NCI-H2029 treated with DMSO at 0.1 percent for 48 hours (cell line): ENCODE results near the gene SELPLG.
"Not testable (repeated sequence)": the region's sequence is repeated elsewhere in the genome, so short reads cannot be mapped to it uniquely, and the experiment has no call there.

Source experiments
- DNase-seq: peaks from one replicate; lab custom pipeline; 2025; lab: John Stamatoyannopoulos, UW

SELPLG gene

DNA sequence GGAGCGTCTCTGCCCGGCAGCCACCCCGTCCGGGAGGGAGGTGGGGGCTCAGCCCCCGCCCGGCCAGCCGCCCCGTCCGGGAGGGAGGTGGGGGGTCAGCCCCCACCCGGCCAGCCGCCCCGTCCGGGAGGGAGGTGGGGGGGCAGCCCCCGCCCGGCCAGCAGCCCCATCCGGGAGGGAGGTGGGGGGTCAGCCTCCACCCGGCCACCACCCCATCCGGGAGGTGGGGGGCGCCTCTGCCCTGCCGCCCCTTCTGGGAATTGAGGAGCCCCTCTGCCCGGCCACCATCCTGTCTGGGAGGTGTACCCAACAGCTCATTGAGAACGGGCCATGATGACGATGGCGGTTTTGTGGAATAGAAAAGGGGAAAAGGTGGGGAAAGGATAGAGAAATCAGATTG, 22.6 kb upstream of the SELPLG start:
- not testable (repeated sequence) for DNase-seq

DNA sequence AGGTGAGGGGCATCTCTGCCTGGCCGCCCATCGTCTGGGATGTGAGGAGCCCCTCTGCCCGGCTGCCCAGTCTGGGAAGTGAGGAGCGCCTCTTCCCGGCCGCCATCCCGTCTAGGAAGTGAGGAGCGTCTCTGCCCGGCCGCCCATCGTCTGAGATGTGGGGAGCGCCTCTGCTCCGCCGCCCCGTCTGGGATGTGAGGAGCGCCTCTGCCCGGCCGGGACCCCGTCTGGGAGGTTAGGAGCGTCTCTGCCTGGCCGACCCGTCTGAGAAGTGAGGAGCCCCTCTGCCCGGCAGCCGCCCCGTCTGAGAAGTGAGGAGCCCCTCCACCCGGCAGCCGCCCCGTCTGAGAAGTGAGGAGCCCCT, 22.1 kb upstream of the SELPLG start:
- DNase-seq, result not testable (repeated sequence)

DNA sequence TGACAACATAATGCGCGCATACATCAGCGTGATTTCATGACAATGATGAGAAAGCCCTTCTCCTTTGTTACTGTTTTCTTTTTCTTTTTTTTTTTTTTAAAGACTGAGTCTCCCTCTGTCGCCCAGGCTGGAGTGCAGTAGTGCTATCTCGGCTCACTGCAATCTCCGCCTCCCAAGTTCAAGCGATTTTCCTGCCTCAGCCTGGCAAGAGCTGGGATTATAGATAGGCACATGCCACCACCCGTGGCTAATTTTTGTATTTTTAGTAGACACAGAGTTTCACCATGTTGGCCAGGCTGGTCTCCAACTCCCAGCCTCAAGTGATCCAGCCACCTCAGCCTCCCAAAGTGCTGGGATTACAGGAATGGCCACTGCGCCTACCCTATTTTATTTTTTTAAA, 20.9 kb upstream of the SELPLG start:
- not testable (repeated sequence) for DNase-seq

DNA sequence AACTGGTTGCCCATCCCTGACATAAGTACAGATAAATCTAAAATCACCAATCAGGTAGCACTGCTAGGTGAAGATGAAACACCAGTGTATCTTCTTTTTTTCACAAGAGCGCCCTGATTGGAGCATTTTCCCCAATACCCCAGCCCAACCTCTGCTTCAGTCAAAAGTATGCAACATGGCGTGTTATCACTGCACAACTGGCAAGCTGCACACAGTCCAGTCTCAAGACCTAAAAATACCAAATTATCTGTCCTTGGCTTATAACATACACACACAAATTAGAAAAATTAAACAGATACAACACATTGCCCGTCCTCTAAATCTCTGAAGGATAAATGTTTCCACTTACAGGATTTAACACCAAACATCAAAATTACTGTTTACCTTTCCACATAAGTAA, 20.2 kb upstream of the SELPLG start:
- no peak for DNase-seq

DNA sequence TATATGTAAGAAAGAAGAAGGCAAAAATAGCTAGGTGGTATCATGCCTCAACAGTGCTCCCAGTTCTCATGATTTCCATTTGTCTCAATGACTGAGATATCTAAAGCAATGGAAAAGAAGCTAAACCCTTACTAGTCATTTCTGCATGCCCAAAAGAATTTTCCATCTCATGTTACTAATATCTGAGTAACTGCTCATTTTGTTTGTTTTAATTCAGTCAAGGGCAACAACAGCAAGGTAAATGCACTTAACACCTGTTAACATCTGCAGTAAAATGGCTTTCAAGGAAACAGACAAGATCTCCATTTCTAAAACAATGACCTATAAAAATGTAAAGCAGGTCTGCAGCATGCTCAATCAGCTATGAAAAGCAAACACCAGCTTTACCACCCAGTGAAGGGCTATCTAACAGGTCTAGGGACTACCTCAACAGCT, 19.4 kb upstream of the SELPLG start:
- DNase-seq, result peak; percentile 78

DNA sequence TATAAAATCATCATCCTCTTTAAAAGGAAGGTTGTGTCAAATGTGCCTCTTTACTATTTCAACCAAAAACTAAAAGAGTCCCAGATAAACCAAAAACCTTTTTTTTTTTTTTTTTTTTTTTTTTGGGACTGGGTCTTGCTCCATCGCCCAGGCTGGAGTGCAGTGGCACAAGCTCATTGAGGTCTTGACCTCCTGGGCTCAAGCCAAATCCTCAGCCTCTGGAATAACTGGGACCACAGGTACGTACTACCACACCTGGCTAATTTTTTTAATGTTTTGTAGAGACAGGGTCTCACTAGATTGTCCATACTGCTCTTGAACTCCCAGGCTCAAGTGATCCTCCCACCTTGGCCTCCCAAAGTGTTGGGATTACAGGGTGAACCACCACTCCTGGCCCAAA, 16.4 kb upstream of the SELPLG start:
- DNase-seq, result no peak

DNA sequence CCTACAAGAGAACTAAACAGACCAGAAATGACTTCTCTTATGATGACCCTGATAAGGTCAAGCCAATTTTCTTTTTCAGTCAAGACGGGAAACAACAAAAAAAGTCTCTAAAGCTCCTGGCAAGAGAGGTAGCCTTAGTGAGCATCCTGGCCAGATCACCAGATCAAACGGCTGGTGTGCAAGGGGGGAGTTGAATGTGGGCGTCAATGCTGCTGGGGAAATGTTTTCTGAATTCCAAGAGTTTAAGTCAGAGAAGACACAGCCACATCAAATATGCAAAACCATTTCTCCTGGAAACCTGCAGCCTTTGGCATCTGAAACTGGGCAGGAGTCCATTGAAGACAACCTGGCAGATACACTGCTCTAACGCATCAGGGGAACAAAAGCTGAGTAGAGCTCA, 16.0 kb upstream of the SELPLG start:
- DNase-seq, result no peak

DNA sequence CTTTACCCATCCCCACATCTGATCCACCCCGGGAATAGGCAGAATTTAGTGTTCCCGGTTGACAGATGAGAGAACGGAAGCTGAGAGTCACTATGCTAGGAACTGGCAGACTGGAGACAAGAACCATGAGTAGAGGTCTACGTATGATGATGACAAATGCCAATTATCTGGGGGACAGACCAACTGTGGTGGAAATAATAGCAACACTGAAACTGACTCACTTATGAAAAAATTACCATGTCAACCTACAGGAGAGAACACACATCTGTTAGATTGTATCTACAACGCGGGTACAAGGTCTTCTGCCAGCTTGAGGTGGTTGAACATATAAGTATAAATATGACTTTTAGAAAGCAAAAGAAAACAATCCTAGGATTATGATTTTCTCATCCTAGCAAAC, 15.4 kb upstream of the SELPLG start:
- no peak for DNase-seq

DNA sequence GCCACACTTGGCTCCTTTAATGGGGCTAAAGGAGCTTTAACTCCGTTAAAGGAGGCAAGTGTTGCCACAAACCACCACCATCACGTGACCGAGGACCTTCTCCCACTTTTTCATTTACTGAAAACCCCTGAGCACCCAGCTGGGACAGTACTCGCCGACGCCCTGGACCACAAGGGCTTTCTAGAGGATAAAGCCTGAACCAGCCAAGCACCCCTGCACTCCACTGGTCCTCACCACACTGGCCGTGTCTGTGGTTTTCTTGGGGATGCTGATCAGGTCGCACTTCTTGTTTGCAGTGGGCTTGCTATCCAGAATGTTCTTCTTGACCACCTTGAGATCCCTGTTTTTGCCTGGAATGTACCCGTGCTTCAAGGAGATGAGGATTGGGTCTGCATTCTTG, 14.7 kb upstream of the SELPLG start:
- no peak for DNase-seq

DNA sequence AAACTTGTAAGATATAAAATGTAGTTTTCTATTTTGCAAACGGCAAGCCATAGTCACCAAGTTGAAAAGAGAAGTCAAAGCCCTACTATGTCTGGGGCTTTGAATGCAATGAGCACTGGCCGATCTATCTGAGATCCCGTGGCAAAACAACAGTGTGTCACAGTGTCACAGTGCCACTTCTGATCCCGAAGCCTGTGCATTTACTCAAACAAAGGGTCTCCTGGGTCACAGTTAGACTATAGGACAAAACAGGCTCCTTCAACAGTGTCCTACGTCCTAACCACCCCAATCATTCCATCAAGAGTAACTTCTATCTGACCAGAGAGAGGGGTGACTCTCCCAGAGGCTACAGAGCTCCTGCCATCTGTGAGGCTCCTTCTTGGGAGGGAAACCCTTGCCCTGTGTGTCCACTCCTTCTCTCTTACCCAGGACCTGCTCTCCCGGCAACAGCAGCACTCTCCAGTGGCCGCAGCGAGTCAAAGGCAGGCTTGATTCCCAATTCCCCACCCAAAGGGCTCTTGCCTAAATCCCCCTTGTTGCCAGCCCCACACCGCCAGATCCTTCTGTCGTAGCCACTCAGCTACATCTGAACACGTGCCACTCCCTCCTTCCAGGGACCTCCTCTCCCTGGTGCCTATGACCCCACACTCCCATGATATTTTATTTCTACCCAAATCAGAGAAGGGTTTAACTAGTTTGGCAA, 14.0 kb upstream of the SELPLG start:
- no peak for DNase-seq

DNA sequence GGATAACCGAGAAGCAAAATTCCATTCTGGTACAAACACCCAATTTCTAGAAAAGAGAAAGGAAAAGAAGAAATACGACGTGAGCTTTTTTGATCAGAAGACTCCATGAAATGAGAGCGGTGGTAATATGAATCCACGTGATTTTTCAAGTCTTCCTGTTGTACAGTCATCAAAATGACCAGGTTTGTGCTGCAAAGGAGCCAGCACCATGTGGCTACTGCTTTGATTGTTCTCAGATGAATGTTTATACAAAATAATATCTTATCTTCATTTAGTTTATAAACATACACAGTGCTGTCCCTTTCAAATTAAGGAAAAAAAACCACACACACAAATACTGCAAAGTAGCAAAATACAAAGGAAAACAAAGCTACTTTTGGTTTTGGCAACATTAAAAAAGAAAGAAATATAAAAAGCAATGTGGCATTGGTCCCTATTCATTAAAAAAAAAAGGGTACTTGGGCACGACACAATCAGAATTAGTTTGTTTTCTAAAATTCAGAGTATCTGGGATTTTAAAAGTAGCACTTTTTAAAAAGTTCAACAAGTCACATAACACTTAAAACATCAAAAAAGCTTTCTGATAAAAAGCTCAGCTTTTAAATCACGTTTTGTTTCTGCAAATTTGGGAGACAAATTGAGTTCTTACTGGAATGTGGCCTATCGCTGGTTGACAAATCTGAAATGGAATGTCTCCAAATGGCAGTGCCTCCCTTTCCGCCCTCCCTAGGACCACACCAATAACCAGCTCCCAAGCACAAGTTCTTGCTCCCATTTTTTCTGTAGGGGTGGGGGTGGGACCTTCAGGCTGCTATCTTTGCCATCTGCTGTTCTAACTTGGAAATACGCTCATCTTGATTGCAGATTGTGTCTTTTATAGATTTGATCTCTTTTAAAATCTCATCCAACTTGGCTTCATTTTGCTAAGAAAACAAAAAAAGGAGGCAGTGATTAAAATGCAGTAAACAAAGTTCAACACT, 13.2 kb upstream of the SELPLG start:
- DNase-seq, result no peak

DNA sequence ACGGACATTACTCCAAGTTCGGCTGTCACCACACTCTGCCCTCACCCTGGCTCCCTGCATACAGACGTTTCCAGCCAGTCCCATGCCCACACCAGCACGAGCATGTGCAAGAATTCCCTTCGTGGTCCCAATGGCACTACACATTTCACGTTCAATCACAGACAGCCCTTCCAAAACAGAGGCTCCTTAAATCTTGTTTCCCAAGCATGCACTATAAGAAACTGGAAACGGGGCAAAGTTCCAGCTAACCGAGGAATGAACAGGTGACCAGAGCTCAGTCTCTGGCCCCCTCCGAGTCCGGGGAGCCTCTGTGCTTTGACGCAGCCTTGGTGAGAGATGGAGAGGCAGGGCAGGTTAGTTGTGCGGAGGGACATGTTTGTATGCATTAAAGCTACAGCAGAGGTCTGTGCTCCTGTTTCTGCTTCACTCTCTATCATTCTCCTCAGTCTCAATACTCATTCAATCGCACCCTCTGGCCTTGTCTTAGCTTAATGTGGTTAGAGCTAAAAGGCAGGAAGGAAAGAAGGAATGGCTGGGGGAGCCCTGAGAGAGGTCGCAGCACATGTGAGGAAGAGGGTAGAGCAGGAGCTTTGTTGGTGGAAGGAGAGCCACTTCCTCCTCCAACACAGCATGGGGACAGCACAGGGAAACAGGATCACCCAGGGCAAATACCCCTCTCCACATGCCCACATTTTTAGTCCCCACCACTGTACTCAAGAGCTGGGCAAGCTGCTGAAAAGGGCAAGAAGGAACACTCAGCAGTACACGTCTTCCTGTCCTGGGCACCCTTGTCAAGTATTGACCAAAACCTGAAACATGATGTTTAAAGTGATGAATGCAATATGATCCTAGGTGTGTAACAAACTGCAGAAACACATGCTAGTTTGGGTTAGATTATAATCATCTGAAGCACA, 12.2 kb upstream of the SELPLG start:
- DNase-seq, result no peak

DNA sequence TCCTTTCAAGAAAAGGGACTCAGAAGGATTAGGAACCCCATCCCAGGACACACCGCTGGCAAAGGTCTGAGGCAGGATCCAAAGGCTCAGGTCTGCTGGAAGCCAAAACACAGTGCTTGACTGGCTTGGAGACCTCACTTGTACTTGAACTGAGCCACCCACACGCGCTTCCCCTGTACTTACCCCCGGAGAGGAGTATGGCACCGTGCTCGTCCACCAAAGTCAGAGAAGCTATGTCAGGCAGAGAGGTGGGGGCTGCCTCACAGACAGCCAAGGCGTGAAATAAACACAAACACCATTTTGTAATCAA, 11.1 kb upstream of the SELPLG start:
- DNase-seq, result no peak

DNA sequence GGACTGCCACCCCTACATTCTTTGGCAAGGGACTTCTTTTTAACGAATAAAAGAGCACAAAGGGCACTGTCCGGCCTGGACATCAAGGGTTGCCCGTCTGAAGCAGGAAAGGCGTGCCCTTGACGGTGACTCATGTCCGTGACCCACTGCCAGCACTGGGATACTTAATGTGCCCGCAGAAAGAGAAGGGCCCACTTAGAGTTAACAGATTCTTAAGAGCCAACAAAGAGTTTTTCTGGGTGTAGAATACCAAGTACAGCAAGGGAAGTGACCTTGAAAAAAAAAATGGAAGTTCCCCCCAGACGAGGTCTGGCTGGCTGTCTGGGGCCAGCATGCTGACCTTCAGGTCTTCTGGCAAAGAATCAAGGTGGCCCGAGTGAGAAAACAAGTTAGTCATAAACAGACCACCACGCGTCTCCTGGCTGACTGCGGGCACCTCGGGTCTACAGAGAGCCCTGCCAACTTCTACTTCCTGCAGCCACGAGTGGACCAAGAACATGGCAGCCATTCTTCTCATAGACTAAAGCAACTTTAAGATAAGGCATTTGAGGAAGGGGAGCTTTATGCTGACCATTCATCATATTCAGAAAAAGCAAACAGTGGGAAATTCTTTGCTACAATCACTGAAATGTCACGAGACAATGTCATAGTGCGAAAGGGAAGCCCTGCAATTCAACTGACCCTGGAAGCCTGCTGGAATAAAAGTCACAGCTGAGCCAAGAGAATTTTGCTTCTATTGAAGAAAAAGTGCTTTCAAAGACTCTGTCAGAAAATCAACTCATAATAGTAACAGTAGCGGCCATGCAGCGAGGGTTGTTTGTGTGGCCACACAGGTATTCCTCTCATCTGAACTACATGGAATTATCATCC, 10.5 kb upstream of the SELPLG start:
- DNase-seq, result no peak

DNA sequence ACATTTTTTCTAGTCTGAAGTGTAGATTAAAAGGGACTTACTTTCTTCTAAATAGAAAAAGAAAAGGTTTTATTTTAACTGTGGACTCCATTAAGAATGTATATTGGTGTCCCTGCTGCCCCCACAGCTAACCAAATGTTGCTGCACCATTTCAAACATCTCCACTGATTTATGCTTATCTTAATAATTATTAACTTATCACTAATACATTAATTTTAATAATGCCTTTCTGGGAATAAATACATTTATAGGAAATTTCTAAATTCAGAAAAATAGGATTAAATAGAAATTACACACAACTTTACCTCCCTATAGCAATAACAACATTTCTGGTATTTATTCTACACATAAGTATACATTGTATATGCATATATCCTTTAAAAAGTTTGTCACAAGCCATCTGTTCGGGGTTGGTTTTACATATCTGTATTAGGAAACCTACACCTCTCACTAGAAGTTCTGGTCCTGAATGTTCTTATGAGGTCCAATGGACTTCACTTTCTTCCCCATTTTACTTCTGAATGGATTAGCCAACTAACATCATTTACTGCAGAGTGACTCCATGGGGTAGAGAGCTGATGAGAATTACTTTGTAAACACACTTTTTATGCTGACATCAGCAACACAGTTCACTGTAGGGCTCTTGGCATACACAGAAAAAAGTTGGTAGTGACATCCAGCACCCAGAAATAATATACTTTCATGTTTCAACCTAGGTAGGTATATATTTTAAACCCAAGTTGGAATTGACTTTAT, 9.4 kb upstream of the SELPLG start:
- DNase-seq, result no peak

DNA sequence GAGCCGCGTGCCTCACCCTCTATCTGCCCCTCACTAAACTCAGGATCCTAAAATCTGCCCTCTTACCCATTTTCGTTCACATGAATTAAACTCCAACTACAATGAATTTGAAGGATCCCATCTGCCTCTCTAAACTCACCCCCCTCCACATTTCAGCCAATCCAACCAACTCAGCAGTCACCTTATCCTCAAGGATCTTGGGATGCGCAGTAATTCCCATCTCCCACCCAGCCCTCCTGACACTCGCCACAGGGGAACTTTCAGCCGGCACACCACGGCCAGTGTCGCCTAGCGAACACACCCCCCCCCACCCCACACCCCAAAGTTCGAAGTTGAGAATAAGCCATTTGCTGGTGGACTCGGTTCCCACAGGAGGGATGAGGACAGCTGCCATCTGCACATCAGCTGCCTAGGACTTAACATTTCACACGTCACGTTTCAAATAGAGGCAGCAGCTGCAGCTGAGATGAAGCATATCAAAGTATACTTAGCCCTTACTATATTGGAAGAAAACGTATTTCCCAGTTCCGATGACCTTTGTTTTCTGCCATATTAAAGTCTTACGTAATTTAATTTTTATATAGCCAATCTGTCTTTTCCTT, 8.7 kb upstream of the SELPLG start:
- no peak for DNase-seq

DNA sequence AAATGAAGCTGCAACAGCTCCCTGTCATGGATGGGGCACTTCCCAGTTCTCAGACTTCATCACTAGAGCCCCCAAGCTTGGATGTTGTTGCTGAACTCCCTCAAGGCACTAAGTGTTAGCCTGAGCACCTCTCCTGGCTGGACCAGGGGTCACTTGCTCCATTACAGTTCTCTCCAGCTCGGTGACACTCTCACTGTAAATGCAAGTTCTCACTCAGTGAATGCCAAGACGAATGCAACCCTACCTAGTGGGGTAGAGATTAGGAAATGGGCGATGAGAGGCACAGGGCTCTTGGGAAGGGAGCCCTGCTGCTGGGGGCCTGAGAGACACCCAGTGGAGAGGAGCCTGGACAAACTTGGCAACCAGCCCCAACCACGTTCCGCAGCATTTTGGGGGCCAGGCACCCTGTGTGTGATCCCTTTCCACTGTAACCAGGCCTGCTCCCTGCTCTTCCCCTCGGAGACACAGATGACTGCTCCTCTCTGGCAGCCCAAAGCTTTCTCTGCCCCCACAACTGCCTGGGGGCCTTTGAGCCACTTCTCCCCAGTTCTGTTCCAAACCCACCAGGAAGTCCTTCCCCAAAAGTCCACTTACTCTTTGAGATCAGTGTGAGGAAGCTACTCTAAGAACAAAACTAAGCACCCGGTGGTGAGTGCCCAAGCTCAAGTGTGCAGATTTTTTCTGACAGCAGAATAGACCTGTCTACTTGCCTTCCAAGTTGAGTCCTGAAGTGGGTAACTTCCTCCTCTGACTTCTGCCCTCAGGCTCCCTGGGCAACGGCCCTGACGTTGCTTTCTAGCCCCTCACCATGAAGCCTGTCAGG, 8.0 kb upstream of the SELPLG start:
- DNase-seq, result no peak

DNA sequence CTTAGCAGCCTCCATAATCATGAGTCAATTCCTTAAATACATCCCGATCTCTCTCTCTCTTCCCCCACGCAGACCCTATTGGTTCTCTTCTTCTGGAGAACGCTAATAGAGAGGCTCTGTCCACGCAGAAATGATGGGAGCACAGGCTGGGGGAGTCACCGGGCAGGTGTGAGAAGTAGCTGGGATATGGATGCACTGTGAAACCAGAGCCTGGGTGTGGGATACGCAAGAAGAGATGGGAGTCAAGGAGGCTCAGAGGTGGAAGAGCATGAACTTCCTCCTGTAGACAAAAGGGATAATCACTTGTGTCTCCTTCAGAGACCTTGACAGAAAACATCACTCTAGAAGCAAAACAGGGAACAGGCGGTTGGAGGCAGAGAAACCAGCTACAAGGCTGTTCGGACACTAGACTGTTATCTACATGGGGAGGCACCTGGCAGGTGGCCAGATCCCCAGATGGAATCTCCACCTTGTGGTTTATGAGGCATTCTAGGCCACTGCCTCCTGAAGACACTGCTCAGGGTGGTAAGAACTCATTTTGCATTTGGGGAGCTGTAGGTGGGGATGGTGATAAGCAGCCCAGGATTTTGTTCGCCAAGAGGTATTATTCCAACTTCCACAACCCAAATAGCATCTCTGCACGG, 7.2 kb upstream of the SELPLG start:
- no peak for DNase-seq
